Measurements from ENCODE around the gene C1orf141. TPM values are rescaled to one million over a fixed set of nuclear protein-coding genes. Genes with fewer than 3 reads are reported as not detected.
A peak's percentile ranks its signal among the peaks of the same experiment; 100 is the strongest.
"Not testable (repeated sequence)": the region's sequence is repeated elsewhere in the genome, so short reads cannot be mapped to it uniquely, and the experiment has no call there.

The C1orf141 gene
- total RNA-seq, 4 donors from 2014 or later: not detected

- no peak overlapping the region for H3K4me3 ChIP-seq
- no peak for TF ChIP-seq POLR2A (IDR thresholded peaks at IDR 0.05)
- peak; percentile 41 to 94 (median 84) for TF ChIP-seq CTCF (IDR thresholded peaks at IDR 0.05)
- no peak overlapping the region for H3K27ac ChIP-seq
- H3K9me3 ChIP-seq: no peaks in the 10 kb centered on the region
- no peaks in the 10 kb centered on the region for H3K36me3 ChIP-seq
- peak; percentile 52 to 85 (median 57) for DNase-seq
- peaks cover 0 to 9% (median 0%) of the 10 kb centered on the region in 4 donors for H3K4me1 ChIP-seq
- no peaks in the 10 kb centered on the region for H3K27me3 ChIP-seq
These were observed 14.5 kb upstream of the C1orf141 start for GRCh38 chr1:67149179-67149770.

- Histone ChIP-seq H3K9me3 (no peaks in the 10 kb centered on the region), H3K4me1 (peaks cover 0 to 9% (median 0%) of the 10 kb centered on the region in 4 donors), H3K27me3 (no peaks in the 10 kb centered on the region), H3K4me3 (no peak overlapping the region), H3K27ac (no peak overlapping the region), H3K36me3 (no peaks in the 10 kb centered on the region)
- no peak for TF ChIP-seq POLR2A (IDR thresholded peaks at IDR 0.05)
- no peak for TF ChIP-seq CTCF (IDR thresholded peaks at IDR 0.05)
- no peak for DNase-seq
These were observed 13.9 kb upstream of the C1orf141 start for GRCh38 chr1:67148516-67149178.

DNA sequence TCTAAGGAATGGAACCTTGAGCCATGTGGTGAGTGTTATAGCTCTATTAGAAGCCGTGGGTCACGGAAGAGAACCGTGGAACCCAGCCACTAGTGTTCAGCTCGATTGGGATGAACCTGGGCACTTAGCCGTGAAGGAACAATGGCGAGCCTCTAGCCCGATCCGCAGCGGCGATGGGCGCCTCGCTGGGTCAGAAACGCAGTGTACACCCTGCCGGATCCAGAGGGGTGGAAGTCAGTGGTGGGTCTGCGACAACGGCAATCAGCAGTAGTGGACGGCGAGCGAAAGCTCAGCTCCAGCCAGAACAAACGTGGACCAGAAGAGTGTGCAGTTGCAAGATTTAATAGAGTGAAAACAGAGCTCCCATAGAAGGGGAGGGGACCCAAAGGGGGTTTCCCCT is 13.2 kb upstream of the C1orf141 start:
- not testable (repeated sequence) for H3K4me3 ChIP-seq, H3K4me1 ChIP-seq, H3K9me3 ChIP-seq, H3K27ac ChIP-seq, H3K36me3 ChIP-seq, H3K27me3 ChIP-seq, DNase-seq

DNA sequence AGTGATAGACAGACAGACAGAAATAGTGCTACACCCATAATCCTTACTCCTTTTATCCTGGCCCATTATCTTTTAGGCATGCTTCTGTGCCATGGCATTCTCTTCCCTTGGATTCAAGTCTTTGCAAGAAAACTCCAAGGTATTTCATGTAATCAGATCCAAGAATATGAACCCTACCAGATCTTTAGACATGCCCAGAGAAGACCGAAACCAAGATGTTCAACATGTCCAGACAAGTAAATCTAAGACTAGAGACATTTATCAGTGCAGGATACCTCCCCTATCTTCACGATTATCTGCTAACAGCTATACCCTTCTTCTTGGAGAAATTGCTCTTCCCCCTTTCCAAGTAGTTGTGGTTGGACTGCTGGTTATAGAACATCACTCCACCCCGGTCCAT is 11.8 kb upstream of the C1orf141 start:
- Histone ChIP-seq H3K36me3 (no peaks in the 10 kb centered on the region), H3K9me3 (no peaks in the 10 kb centered on the region), H3K4me1 (peaks cover 0 to 9% (median 0%) of the 10 kb centered on the region in 4 donors), H3K4me3 (no peak overlapping the region), H3K27ac (no peak overlapping the region), H3K27me3 (no peaks in the 10 kb centered on the region)
- DNase-seq: no peak
- TF ChIP-seq POLR2A (IDR thresholded peaks at IDR 0.05) (no peak), CTCF (IDR thresholded peaks at IDR 0.05) (no peak)

DNA sequence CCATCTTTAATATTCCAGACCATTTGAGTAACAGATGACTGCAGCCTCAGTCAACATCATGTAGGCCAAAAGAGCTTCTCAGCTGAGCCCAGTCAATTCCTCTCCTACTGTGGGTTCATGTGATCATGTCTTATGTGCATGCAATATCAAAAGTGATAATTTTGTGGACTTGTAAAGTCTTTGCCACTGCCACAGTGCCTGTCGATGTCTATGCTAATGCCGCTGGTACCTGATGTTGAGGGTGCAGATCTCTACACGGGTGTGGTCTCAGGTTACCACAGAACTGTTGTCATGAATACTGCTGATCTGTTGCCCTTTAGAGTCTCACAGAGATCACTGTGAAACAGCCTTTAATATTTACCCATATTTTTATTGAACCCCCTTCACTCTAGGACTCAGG is 11.3 kb upstream of the C1orf141 start:
- no peaks in the 10 kb centered on the region for H3K9me3 ChIP-seq
- TF ChIP-seq CTCF (IDR thresholded peaks at IDR 0.05): no peak
- TF ChIP-seq POLR2A (IDR thresholded peaks at IDR 0.05): no peak
- H3K27ac ChIP-seq: no peak overlapping the region
- H3K4me3 ChIP-seq: no peak overlapping the region
- H3K36me3 ChIP-seq: no peaks in the 10 kb centered on the region
- H3K4me1 ChIP-seq: peaks cover 0 to 9% (median 0%) of the 10 kb centered on the region in 4 donors
- DNase-seq: no peak
- H3K27me3 ChIP-seq: no peaks in the 10 kb centered on the region

DNA sequence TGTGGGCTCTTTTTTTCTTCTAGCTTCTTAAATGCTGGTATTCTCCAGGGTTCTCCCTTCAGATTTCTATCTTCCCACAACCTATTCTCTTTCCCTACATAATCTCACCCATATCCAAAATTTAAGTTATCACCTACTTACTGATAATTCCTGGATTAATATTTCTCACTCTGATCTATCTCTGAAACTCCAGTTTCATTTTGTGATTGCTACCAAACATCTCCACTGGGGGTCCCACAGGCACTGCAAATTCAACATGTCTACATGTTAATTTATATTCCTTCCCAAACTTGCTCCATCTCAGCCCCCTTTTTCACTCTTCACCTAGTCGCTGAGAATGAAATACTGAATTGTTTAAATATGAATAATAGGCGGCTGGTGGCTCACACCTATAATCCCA is 9.9 kb upstream of the C1orf141 start:
- no peaks in the 10 kb centered on the region for H3K27me3 ChIP-seq
- H3K4me1 ChIP-seq: peaks cover 0 to 9% (median 0%) of the 10 kb centered on the region in 4 donors
- H3K27ac ChIP-seq: no peak overlapping the region
- TF ChIP-seq POLR2A (IDR thresholded peaks at IDR 0.05): no peak
- TF ChIP-seq CTCF (IDR thresholded peaks at IDR 0.05): peak in 3 of 6 experiments; percentile 26 to 56 (median 36)
- H3K36me3 ChIP-seq: no peaks in the 10 kb centered on the region
- no peak overlapping the region for H3K4me3 ChIP-seq
- no peaks in the 10 kb centered on the region for H3K9me3 ChIP-seq
- DNase-seq: no peak
